ENCODE data around the gene CDK14. TPM values are rescaled to one million over a fixed set of nuclear protein-coding genes. Genes with fewer than 3 reads are reported as not detected.

Gene CDK14
- total RNA-seq, 2 donors from 2014 or later, result 10.8 to 14.6 TPM

DNA sequence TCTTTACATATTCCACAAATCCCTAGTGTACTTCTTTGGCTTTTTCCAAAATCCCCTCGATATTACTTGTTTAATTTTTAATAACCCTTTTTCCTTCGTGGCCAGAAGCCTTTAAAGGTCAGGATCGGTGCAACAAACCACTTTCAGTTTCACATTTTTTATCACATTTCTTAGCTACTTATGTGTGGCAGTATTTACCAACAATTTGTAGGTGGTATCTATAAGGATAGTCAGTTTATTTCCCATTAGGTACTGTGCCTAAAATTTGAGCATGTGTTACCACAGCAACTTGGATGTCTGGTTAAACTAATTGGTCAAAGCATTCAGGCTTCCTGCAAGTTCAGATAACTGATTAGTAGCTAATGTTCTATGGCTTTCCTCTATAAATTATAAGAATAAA is 104.9 kb downstream of the CDK14 start:
- TF ChIP-seq, protein P1, sequence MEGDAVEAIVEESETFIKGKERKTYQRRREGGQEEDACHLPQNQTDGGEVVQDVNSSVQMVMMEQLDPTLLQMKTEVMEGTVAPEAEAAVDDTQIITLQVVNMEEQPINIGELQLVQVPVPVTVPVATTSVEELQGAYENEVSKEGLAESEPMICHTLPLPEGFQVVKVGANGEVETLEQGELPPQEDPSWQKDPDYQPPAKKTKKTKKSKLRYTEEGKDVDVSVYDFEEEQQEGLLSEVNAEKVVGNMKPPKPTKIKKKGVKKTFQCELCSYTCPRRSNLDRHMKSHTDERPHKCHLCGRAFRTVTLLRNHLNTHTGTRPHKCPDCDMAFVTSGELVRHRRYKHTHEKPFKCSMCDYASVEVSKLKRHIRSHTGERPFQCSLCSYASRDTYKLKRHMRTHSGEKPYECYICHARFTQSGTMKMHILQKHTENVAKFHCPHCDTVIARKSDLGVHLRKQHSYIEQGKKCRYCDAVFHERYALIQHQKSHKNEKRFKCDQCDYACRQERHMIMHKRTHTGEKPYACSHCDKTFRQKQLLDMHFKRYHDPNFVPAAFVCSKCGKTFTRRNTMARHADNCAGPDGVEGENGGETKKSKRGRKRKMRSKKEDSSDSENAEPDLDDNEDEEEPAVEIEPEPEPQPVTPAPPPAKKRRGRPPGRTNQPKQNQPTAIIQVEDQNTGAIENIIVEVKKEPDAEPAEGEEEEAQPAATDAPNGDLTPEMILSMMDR (IDR thresholded peaks at IDR 0.05), result no peak

GRCh38 chr7:90701771-90702170 is 105.7 kb downstream of the CDK14 start:
- TF ChIP-seq, protein P1 (IDR thresholded peaks at IDR 0.05), result no peak
- Histone ChIP-seq H3K36me3 (no peaks in the 10 kb centered on the region), H3K27me3 (replicated peaks; ENCODE audit: insufficient read depth) (no peaks in the 10 kb centered on the region), H3K4me1 (ENCODE audit: control insufficient read depth in 1 of 2, low read depth in 2 of 2) (peaks cover 0 to 8% of the 10 kb centered on the region in 2 donors), H3K27ac (no peak overlapping the region), H3K9me3 (no peaks in the 10 kb centered on the region), H3K4me3 (peak overlapping the region; percentile 8)
- DNase-seq (ENCODE audit: low spot score), result no peak
- no peak for ATAC-seq (ENCODE audit: insufficient number of reproducible peaks, low FRiP score, low read depth)

More for the DNA sequence above, 104.9 kb downstream of the CDK14 start:
- H3K4me3 ChIP-seq, result peak overlapping the region; percentile 62
- no peak overlapping the region for H3K27ac ChIP-seq
- no peaks in the 10 kb centered on the region for H3K27me3 ChIP-seq (replicated peaks; ENCODE audit: insufficient read depth)
- no peaks in the 10 kb centered on the region for H3K9me3 ChIP-seq
- H3K36me3 ChIP-seq, result no peaks in the 10 kb centered on the region
- DNase-seq (ENCODE audit: low spot score) (no peak), ATAC-seq (ENCODE audit: insufficient number of reproducible peaks, low FRiP score, low read depth) (no peak)
- H3K4me1 ChIP-seq (ENCODE audit: control insufficient read depth in 1 of 2, low read depth in 2 of 2), result peaks cover 0 to 8% of the 10 kb centered on the region in 2 donors

- TF ChIP-seq, protein P1 (IDR thresholded peaks at IDR 0.05), result no peak
- H3K36me3 ChIP-seq, result no peaks in the 10 kb centered on the region
- peaks cover 0 to 18% of the 10 kb centered on the region in 2 donors for H3K4me1 ChIP-seq (ENCODE audit: control insufficient read depth in 1 of 2, low read depth in 2 of 2)
- no peak for ATAC-seq (ENCODE audit: insufficient number of reproducible peaks, low FRiP score, low read depth)
- no peak overlapping the region for H3K4me3 ChIP-seq
- H3K27me3 ChIP-seq (replicated peaks; ENCODE audit: insufficient read depth), result no peaks in the 10 kb centered on the region
- H3K27ac ChIP-seq, result no peak overlapping the region
- H3K9me3 ChIP-seq, result no peaks in the 10 kb centered on the region
- DNase-seq (ENCODE audit: low spot score), result no peak
Observed at GRCh38 chr7:90705391-90706071, 109.4 kb downstream of the CDK14 start.

DNA sequence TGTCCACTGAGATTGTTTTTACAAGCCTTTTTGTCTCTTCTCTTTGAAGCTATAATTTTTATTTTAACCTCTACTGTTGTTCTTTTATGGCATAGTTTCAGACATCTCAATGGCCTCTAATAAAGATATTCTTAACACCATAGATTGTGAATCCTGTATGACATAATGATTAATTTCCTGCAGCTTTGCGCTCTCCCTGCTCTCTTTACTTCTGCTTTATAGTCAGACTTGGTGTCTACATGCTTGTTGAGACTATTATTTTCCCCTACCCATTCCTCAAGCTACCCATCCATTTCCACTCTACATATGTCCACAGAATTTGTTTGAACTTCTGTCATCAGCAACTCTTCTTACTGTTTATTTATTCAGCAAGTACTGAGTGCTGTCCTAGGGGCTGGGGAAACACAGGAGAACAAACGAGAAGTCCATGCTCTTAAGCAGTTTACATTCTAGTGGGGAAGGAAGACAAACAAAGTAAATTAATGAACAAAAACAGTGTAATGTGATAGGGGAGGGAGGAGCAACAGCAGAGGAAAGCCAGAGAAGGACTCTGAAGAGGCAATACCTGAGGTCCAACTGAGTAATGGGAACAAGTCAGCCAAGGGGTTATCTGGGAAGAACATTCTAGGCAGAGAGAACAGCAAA is 110.1 kb downstream of the CDK14 start:
- Histone ChIP-seq H3K4me3 (no peak overlapping the region), H3K36me3 (no peaks in the 10 kb centered on the region), H3K4me1 (ENCODE audit: control insufficient read depth in 1 of 2, low read depth in 2 of 2) (peaks cover 0 to 20% of the 10 kb centered on the region in 2 donors), H3K9me3 (no peaks in the 10 kb centered on the region), H3K27me3 (replicated peaks; ENCODE audit: insufficient read depth) (no peaks in the 10 kb centered on the region), H3K27ac (no peak overlapping the region)
- ATAC-seq (ENCODE audit: insufficient number of reproducible peaks, low FRiP score, low read depth), result no peak
- TF ChIP-seq, protein P1 (IDR thresholded peaks at IDR 0.05), result no peak
- DNase-seq (ENCODE audit: low spot score), result no peak

DNA sequence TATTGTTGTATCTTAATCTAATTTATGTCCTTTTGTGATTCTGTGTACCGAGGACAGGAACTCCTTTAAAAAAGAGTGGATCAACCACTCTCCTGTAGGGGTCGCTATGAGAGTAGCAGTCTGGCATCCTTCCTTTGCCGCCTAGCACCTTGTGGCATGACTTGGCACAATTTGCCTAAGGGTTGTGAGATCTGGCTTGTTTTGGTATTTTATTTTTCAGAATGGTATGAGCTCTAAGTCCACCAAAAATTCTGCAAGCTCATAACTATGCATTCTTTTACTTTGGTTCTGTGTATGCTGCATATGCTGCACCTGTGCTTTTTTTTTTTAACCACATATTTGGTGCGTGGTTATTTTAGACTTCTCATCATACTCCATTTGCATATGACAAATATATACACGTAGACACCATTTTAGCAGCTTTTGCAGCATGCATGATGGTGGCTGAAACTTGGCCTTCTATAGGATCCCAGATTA is 112.8 kb downstream of the CDK14 start:
- Histone ChIP-seq H3K27me3 (replicated peaks; ENCODE audit: insufficient read depth) (no peaks in the 10 kb centered on the region), H3K4me1 (ENCODE audit: control insufficient read depth in 1 of 2, low read depth in 2 of 2) (peaks cover 0 to 20% of the 10 kb centered on the region in 2 donors), H3K36me3 (no peaks in the 10 kb centered on the region), H3K9me3 (no peaks in the 10 kb centered on the region), H3K27ac (no peak overlapping the region), H3K4me3 (no peak overlapping the region)
- DNase-seq (ENCODE audit: low spot score) (no peak), ATAC-seq (ENCODE audit: insufficient number of reproducible peaks, low FRiP score, low read depth) (no peak)
- TF ChIP-seq, protein P1 (IDR thresholded peaks at IDR 0.05), result peak; percentile 16

Measured in thoracic aorta (tissue), 2 donors.